Smooth muscle cell (in vitro differentiated cells): ENCODE results near the gene NDE1. TPM values are rescaled to one million over a fixed set of nuclear protein-coding genes. Genes with fewer than 3 reads are reported as not detected.

Experiments
- DNase-seq: peaks from one replicate; lab custom pipeline; 2025; ENCODE audit not compliant: unreplicated experiment; lab: John Stamatoyannopoulos, UW
- H2AFZ ChIP-seq: fragments of 200-600 bp; sonication (generic); 2 replicates; pipeline ENCODE4 v1.6.0; 2016; ENCODE audit warnings: antibody characterized with exemption, low read depth, mild to moderate bottlenecking
- H3F3A ChIP-seq: fragments of 200-600 bp; sonication (generic); 2 replicates; pipeline ENCODE4 v1.6.0; 2017; ENCODE audit warnings: antibody characterized with exemption, low read depth
- H3K27ac ChIP-seq: fragments of 200-600 bp; sonication (generic); 2 replicates; pipeline ENCODE4 v1.5.1; 2016; ENCODE audit warnings: low read depth, mild to moderate bottlenecking
- H3K27me3 ChIP-seq: fragments of 200-600 bp; sonication (generic); 2 replicates; pipeline ENCODE4 v1.6.1; 2016; ENCODE audit warnings: low read depth, mild to moderate bottlenecking
- H3K36me3 ChIP-seq: fragments of 200-600 bp; sonication (generic); 2 replicates; pipeline ENCODE4 v1.5.1; 2016; ENCODE audit warnings: low read depth
- H3K4me1 ChIP-seq: fragments of 200-600 bp; sonication (generic); 2 replicates; pipeline ENCODE4 v1.5.1; 2016; ENCODE audit warnings: low read depth
- H3K4me2 ChIP-seq: fragments of 200-600 bp; sonication (generic); 2 replicates; pipeline ENCODE4 v1.6.0; 2016; ENCODE audit warnings: mild to moderate bottlenecking
- H3K4me3 ChIP-seq: fragments of 200-600 bp; sonication (generic); 2 replicates; pipeline ENCODE4 v1.5.1; 2016; ENCODE audit warnings: mild to moderate bottlenecking
- H3K79me2 ChIP-seq: fragments of 200-600 bp; sonication (generic); 2 replicates; pipeline ENCODE4 v1.6.0; 2016; ENCODE audit warnings: low read depth, mild to moderate bottlenecking
- H3K9ac ChIP-seq: fragments of 200-600 bp; sonication (generic); 2 replicates; pipeline ENCODE4 v1.6.0; 2016; ENCODE audit warnings: low read depth
- H3K9me3 ChIP-seq: fragments of 200-600 bp; sonication (generic); replicated peaks from 2 replicates; pipeline ENCODE4 v1.5.1; 2016; ENCODE audit warnings: low read depth
- H4K20me1 ChIP-seq: fragments of 200-600 bp; sonication (generic); 2 replicates; pipeline ENCODE4 v1.6.0; 2016; ENCODE audit warnings: low read depth
- CTCF ChIP-seq: fragments of 200-600 bp; sonication (generic); IDR thresholded peaks from 2 replicates; pipeline ENCODE4 v1.5.1; 2017; ENCODE audit warnings: borderline replicate concordance, mild to moderate bottlenecking, antibody characterized with exemption; ENCODE audit not compliant: insufficient read depth, poor library complexity, severe bottlenecking
- WGBS: methylation state at CpG from one replicate; pipeline ENCODE4 v1.1.7; 2016; ENCODE audit warnings: low lambda C conversion rate; 5-methylcytosine and 5-hydroxymethylcytosine counted together
- polyA plus RNA-seq: library from polyadenylated mRNA; unstranded; fragments of >200 nt; fragmentation: Nextera tagmentation; extraction: Ambion mirVana; gene quantifications from 2 replicates; pipeline ENCODE4 v1.2.1, GENCODE V29; 2016
- total RNA-seq: library from RNA; depleted of rRNA; stranded (reverse); fragments of >200 nt; gene quantifications from 2 replicates; pipeline ENCODE4 v1.2.3, GENCODE V29; 2014

The NDE1 gene
- total and polyA plus RNA-seq, 2 experiments from 2014 or later, result 12.2 to 17.9 TPM

- DNase-seq, result no peak
- H3K9ac ChIP-seq, result no peak overlapping the region
- no peak overlapping the region for H3K27ac ChIP-seq
Observed at GRCh38 chr16:15610369-15610871, 39.6 kb upstream of the NDE1 start.

DNA sequence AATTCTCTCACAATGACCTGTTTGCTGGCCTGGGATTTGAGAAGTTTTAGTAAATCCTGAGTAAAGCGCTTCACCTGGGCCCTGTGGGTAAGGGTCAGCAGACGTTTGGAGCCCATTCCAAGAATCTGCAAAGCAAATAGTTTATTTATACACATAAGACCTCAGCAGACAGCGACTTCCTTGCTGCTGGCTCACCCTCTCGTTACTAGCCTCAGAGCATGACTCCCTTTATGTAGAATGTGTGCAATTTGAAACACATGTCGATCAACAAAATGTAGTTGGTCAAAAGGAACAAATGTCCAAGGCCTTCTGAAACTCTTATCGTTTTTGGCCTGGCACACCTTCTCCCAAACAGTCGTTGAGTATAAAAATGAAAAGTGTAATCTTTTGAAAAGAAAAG, 38.4 kb upstream of the NDE1 start:
- no peaks in the 10 kb centered on the region for H3K4me1 ChIP-seq
- no peak overlapping the region for H3K4me2 ChIP-seq
- peaks cover 28% of the 10 kb centered on the region for H3K36me3 ChIP-seq
- H3K79me2 ChIP-seq, result no peaks in the 10 kb centered on the region
- no peak overlapping the region for H3K9ac ChIP-seq
- no peak for TF ChIP-seq CTCF
- no peak for DNase-seq
- no peaks in the 10 kb centered on the region for H3K27me3 ChIP-seq
- no peaks in the 10 kb centered on the region for H3K9me3 ChIP-seq
- H3K4me3 ChIP-seq, result no peak overlapping the region
- no peak overlapping the region for H2AFZ ChIP-seq
- H3K27ac ChIP-seq, result no peak overlapping the region
- H4K20me1 ChIP-seq, result no peaks in the 10 kb centered on the region
- whole genome bisulfite sequencing, result 92% methylated on average over 7 of the region's 7 CpGs
- no peaks in the 10 kb centered on the region for H3F3A ChIP-seq

More at GRCh38 chr16:15610369-15610871, 39.6 kb upstream of the NDE1 start:
- Histone ChIP-seq H3K36me3 (peaks cover 27% of the 10 kb centered on the region), H3K4me1 (no peaks in the 10 kb centered on the region), H3K79me2 (no peaks in the 10 kb centered on the region), H3F3A (no peaks in the 10 kb centered on the region), H3K9me3 (no peaks in the 10 kb centered on the region), H2AFZ (no peak overlapping the region), H3K4me3 (no peak overlapping the region), H4K20me1 (peaks cover 8% of the 10 kb centered on the region), H3K27me3 (no peaks in the 10 kb centered on the region), H3K4me2 (no peak overlapping the region)
- WGBS, result 95% methylated on average over 10 of the region's 10 CpGs
- TF ChIP-seq CTCF, result no peak

GRCh38 chr16:15613676-15614075, 36.4 kb upstream of the NDE1 start:
- H3K27me3 ChIP-seq, result no peaks in the 10 kb centered on the region
- no peak overlapping the region for H3K9ac ChIP-seq
- DNase-seq, result no peak
- H3K36me3 ChIP-seq, result peaks cover 26% of the 10 kb centered on the region
- H3K4me3 ChIP-seq, result no peak overlapping the region
- H3F3A ChIP-seq, result no peaks in the 10 kb centered on the region
- no peak overlapping the region for H2AFZ ChIP-seq
- H3K9me3 ChIP-seq, result no peaks in the 10 kb centered on the region
- no peak overlapping the region for H3K4me2 ChIP-seq
- H3K79me2 ChIP-seq, result no peaks in the 10 kb centered on the region
- no peak overlapping the region for H3K27ac ChIP-seq
- H4K20me1 ChIP-seq, result no peaks in the 10 kb centered on the region
- 75% methylated on average over 4 of the region's 4 CpGs for WGBS
- no peaks in the 10 kb centered on the region for H3K4me1 ChIP-seq
- TF ChIP-seq CTCF, result no peak

- H3K4me3 ChIP-seq, result no peak overlapping the region
- no peaks in the 10 kb centered on the region for H3K79me2 ChIP-seq
- 97% methylated on average over 4 of the region's 4 CpGs for WGBS
- no peak overlapping the region for H2AFZ ChIP-seq
- no peak overlapping the region for H3K4me2 ChIP-seq
- H3F3A ChIP-seq, result no peaks in the 10 kb centered on the region
- H3K4me1 ChIP-seq, result no peaks in the 10 kb centered on the region
- H3K36me3 ChIP-seq, result peaks cover 26% of the 10 kb centered on the region
- no peak overlapping the region for H3K9ac ChIP-seq
- no peaks in the 10 kb centered on the region for H4K20me1 ChIP-seq
- H3K27me3 ChIP-seq, result no peaks in the 10 kb centered on the region
- no peak for DNase-seq
- no peaks in the 10 kb centered on the region for H3K9me3 ChIP-seq
- no peak for TF ChIP-seq CTCF
- H3K27ac ChIP-seq, result no peak overlapping the region
Observed at GRCh38 chr16:15616012-15616411, 34.0 kb upstream of the NDE1 start.
